Adrenal gland (tissue), 12 donors: ENCODE data around the gene IGSF3. TPM values are rescaled to one million over a fixed set of nuclear protein-coding genes. Genes with fewer than 3 reads are reported as not detected.
"Not testable (repeated sequence)": the region's sequence is repeated elsewhere in the genome, so short reads cannot be mapped to it uniquely, and the experiment has no call there.

Experiments used
- DNase-seq, 7 donors: peaks; one replicate each; pipeline ENCODE4 v3.0.0-alpha.2; 2019 to 2020
- H3K27ac ChIP-seq, 5 donors: fragments of 200-600 bp; sonication (generic) in 4 of 5; 1 replicate in 3 of 5; 2 replicates in 2 of 5; pipeline versions ENCODE4 v1.5.1 to v1.8.0; 2016 to 2020; ENCODE audit warnings: mild to moderate bottlenecking in 1 of 5
- H3K27me3 ChIP-seq: fragments of 200-600 bp; 2 replicates; pipeline ENCODE4 v1.8.0; 2021
- H3K36me3 ChIP-seq, 2 donors: fragments of 200-600 bp; replicated peaks in 1 of 2; 1 replicate in 1 of 2; 2 replicates in 1 of 2; pipeline versions ENCODE4 v1.5.1 to v1.8.0; 2018 to 2022
- H3K4me1 ChIP-seq, 2 donors: fragments of 200-600 bp; replicated peaks in 1 of 2; 1 replicate in 1 of 2; 2 replicates in 1 of 2; pipeline versions ENCODE4 v1.5.1 to v1.8.0; 2018 to 2021
- H3K4me3 ChIP-seq, 4 donors: fragments of 200-600 bp; sonication (generic) in 3 of 4; one replicate each; pipeline ENCODE4 v1.5.1; 2016 to 2018
- H3K9me3 ChIP-seq, 3 donors: fragments of 200-600 bp; sonication (generic) in 1 of 3; replicated peaks in 1 of 3; 1 replicate in 2 of 3; 2 replicates in 1 of 3; pipeline versions ENCODE4 v1.5.1 to v1.8.0; 2016 to 2021
- WGBS, 4 donors: extraction: QIAGEN DNeasy Blood & Tissue Kit in 2 of 4; methylation state at CpG; one replicate each; pipeline versions ENCODE4 v1.1.5 to v1.1.7; 2013 to 2017; 5-methylcytosine and 5-hydroxymethylcytosine counted together
- intact Hi-C, 2 donors: fragments of 100-400 bp; cut with DNase I; formaldehyde crosslinking; loops; one replicate each; pipeline versions ENCODE4 v1.14.1 to v1.15.0; 2022 to 2023
- polyA plus RNA-seq, 3 donors: library from polyadenylated mRNA; stranded (reverse); fragments of 200-250 nt in 2 of 3; fragments of 350-450 nt in 1 of 3; fragmentation: Illumina TruSeq in 1 of 3; extraction: RNeasy Lipid Tissue Mini Kit (QIAGEN cat#74804) in 1 of 3; gene quantifications; one replicate each; pipeline ENCODE4 v1.2.3, GENCODE V29; 2013 to 2014
- total RNA-seq, 9 donors: library from RNA; depleted of rRNA in 4 of 9; stranded (reverse); fragments of >200 nt in 4 of 9; fragments of 120-200 nt in 1 of 9; fragmentation: NEBNext Ultra II Directional in 1 of 9; extraction: Animal tissue kit (Norgen Biotek cat#: 25700) in 1 of 9; gene quantifications; one replicate each; pipeline versions ENCODE4 v1.1.0 to v1.2.4, GENCODE V29; 2013 to 2023
- TF ChIP-seq, protein P1 (sequence below), 6 experiments: fragments of 450-650 bp in 4 of 6; fragments of 200-600 bp in 2 of 6; sonication (generic) in 1 of 6; IDR thresholded peaks; 1 replicate in 5 of 6; 2 replicates in 1 of 6; pipeline versions ENCODE4 v1.5.1 to v1.8.0; 2016 to 2021; ENCODE audit warnings: antibody characterized with exemption in 6 of 6, mild to moderate bottlenecking in 2 of 6, moderate library complexity in 1 of 6
- donor health status: healthy with polysubstance abuse.
- donor health status: Bipolar disorder and iron deficiency.
- donor health status: DM: yes; HTN: yes; CAD: no.
- donor health status: DM: no; HTN: no; CAD: no.
- donor health status: DM: no; HTN: no; CAD: no.
- donor health status: DM: yes; HTN: yes; CAD: no.

Gene IGSF3
- total and polyA plus RNA-seq, 12 donors = 0.67 to 12.1 (median 2.2) TPM

DNA sequence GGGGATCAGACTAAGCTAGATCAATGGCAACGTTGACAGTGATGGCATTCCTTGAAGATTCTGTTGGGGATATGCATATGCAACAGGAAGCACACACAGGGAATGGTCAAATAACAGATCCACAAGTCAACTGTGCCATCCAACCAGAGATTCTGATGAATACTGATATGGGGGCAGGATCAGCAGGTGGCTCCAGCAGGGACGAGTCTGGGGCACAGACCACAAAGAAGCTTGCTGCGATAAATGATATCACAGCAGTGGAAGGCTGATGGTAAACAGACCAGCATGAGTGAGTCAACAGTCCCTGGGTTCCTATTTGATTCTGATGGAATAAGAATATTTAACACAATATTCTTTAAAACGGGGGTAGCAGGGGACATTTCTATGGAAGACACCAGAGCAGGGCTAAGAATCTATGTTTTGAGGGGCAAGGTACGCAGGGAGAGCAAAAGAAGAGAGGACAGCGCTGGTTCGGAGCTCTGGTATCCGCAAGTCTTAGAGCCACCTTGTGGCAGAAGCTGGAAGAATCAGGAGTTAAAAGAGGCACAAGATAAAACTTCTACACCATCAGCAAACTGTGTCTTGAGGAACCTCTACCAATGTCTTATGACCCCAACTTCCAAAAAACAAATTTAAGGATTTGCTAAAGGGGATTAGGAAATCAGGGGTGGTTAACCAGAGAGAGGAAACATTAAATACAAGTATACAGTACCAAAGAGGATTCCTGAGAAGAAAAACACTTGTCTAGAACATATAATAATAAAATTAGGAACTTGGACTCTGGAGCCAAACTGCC is 71.4 kb downstream of the IGSF3 start:
- WGBS, 4 donors = 7 to 22% (median 11%) methylated on average over 8 of the region's 8 CpGs
- not testable (repeated sequence) for H3K4me1 ChIP-seq, H3K36me3 ChIP-seq, H3K9me3 ChIP-seq, H3K27me3 ChIP-seq, H3K27ac ChIP-seq
- peak; percentile 35 to 73 (median 53) for DNase-seq
- TF ChIP-seq, protein P1, sequence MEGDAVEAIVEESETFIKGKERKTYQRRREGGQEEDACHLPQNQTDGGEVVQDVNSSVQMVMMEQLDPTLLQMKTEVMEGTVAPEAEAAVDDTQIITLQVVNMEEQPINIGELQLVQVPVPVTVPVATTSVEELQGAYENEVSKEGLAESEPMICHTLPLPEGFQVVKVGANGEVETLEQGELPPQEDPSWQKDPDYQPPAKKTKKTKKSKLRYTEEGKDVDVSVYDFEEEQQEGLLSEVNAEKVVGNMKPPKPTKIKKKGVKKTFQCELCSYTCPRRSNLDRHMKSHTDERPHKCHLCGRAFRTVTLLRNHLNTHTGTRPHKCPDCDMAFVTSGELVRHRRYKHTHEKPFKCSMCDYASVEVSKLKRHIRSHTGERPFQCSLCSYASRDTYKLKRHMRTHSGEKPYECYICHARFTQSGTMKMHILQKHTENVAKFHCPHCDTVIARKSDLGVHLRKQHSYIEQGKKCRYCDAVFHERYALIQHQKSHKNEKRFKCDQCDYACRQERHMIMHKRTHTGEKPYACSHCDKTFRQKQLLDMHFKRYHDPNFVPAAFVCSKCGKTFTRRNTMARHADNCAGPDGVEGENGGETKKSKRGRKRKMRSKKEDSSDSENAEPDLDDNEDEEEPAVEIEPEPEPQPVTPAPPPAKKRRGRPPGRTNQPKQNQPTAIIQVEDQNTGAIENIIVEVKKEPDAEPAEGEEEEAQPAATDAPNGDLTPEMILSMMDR (IDR thresholded peaks at IDR 0.05) = peak; percentile 30 to 60 (median 56)
- intact Hi-C loops = loop anchor here in 1 of 2 donors (2.0 kb wide), 1 partner anchor 21 kb away; no protein-coding TSS in a partner anchor
- peak overlapping the region in 1 of 4 donors; percentile 25 for H3K4me3 ChIP-seq

DNA sequence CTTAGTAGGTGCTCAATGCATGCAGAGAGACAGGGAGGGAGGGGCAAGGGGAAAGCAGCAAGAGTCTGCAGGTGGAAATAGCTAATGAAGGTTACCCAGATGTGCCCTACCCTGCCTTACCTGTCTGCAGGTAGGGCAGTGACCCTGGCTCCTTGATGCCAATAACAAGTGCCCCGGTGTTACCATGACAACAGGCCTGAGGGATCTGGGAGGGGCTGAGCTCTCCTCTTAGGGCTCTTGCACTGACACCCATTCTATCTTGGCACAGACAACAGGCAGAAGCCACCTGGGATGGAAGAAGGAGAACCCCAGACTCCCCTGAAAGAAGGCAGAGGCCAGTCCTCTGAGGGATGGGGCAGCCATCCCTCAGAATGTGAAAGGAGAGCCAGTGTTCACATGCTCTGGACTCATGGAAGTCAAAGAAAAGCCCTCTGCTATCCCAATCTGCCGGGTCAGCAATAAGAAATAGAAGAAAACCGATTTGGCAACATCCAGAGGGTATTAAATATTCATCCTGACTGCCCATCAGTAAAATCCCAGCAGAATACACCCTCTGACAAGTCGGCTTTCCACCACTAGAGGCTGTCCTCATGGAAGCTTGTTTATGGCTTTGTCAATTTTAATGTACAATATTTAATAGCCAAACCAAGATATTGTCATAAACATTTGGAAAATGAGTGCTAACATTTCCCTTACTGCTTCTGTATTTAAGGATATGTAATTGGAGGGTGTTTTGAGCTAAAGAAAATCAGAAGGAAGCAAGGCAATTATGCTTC is 72.3 kb downstream of the IGSF3 start:
- H3K4me1 ChIP-seq, H3K27ac ChIP-seq, H3K9me3 ChIP-seq, H3K4me3 ChIP-seq, H3K36me3 ChIP-seq, intact Hi-C loops, H3K27me3 ChIP-seq, DNase-seq: not testable (repeated sequence)
- TF ChIP-seq, protein P1 (IDR thresholded peaks at IDR 0.05) = peak in 4 of 6 experiments; percentile 10 to 36 (median 28)
- 67 to 76% (median 70%) methylated on average over 3 to 4 of the region's 4 CpGs for WGBS, 4 donors

DNA sequence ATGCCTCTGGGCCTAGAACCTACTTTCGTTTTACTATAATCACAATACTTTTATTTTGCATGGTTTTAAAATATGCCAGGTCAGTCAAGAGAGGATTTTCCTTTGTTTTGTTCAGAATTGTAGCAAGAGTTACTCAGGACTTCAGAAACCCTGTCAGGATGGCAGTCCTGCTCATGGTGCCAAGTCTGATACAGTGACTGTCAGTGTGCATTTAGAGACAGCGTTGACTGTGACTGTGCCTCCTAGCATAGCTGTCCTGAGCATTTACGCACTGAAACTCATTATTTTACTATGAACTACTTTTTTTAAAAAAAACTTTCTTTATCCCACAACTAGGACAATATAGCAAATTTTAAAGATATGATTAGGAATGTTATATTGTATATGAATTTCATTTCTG is 73.6 kb downstream of the IGSF3 start:
- H3K4me1 ChIP-seq, H3K4me3 ChIP-seq, H3K27me3 ChIP-seq, H3K9me3 ChIP-seq, DNase-seq, intact Hi-C loops, H3K27ac ChIP-seq, H3K36me3 ChIP-seq: not testable (repeated sequence)
- WGBS, 4 donors = 90 to 97% (median 96%) methylated on average over 3 of the region's 3 CpGs

DNA sequence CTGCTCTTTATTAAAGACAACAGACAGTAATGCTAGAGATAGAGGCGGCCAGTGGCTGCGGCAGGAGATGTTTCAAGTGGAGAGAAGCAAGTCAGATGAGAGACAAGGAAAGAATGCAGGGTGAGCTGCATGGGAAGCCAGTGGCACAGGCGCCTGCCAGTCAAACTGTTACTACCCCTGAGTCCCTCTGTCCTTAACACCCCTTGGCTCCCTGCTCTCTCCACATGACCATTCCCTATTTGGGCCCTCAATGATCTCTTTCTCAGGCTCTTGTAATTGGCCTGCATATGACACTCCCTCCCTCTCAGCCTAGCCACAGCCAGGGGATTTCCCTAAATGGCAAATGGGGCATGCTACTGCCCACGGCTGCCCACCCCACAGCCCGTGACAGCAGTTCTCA is 74.1 kb downstream of the IGSF3 start:
- WGBS, 4 donors = 89 to 95% (median 93%) methylated on average over 3 to 5 of the region's 5 CpGs
- H3K4me3 ChIP-seq, H3K4me1 ChIP-seq, H3K36me3 ChIP-seq, intact Hi-C loops, H3K9me3 ChIP-seq, H3K27ac ChIP-seq, DNase-seq, H3K27me3 ChIP-seq: not testable (repeated sequence)

DNA sequence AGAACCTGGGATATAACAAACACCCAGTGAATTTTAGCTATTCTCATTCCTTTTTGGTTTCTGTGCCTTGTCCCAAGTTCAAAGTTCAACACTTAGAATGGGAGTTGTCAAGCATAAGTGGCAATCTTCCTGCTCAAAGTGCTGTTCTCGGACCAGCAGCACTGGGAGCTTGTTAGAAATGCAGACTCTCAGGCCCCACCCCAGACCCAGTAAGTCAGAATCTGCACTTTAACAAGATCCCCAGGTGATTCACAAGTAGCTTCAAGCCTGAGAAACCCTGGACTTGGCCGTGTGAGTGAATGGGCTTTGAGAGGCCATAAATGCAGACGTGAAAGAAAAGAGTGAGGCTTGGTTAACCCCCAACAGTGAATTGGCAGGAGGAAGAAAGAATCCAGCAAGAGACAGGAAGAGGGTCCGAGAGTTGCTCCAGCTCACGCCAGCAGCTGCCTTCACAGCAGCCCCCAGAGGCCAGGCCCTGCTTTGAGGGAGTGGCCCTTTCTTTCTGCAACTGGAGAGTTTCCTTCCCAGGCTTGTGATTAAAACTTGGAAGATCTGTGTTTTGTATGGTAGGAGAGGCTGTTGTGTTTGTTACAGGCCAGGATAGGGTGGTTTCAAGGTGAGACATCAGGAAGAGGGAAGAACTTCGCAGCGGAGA is 75.5 kb downstream of the IGSF3 start:
- intact Hi-C loops = not testable (repeated sequence)

DNA sequence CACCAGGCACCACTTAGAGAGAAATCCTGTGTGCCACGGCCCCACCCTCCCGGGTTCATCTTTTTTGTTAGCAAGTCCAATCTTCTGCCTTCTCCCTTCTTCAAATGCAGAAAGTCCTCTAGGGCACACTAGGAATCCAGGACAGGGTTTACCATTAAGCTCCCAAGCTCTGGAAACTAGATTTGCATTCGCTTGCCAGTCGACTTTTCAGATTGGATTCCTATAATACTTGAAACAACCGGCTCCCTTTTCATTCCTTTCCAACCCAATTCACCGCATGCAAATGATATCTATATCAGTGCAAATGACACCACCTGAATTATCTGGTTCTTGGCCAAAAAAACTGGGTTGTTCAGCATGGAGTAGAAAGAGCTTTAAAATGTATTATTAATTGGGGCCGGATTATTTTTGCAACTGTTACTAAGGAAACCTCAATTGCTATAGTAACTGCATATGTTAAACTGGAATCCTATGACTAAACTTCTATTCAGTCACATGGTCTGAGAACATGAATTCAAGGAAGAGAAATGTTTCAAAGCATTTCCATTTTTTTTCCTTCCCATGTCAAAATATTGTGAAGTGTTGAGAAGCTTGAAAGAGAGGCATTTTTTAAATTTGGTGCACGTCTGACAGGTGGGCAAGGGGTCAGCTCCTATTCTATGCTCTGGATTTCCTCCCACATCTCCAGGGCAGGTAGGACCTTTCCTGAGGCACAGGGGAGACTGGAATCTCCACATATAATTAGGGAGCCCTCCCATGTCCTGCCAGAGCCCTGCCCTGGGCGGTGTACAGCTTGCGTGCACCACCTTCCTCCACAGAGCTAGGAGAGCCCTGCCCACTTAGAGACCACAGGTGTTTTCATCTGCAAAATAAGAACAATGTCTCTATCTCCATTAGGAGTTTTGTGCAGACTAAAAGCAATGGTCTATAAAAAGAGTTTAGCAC is 76.3 kb downstream of the IGSF3 start:
- H3K9me3 ChIP-seq, H3K36me3 ChIP-seq, H3K27ac ChIP-seq, DNase-seq, H3K4me3 ChIP-seq, H3K4me1 ChIP-seq, intact Hi-C loops, H3K27me3 ChIP-seq: not testable (repeated sequence)
- WGBS, 4 donors = 76 to 89% (median 84%) methylated on average over 2 to 5 of the region's 10 CpGs

More for the DNA sequence above, 75.5 kb downstream of the IGSF3 start:
- not testable (repeated sequence) for H3K9me3 ChIP-seq, H3K27ac ChIP-seq, H3K27me3 ChIP-seq, H3K36me3 ChIP-seq, H3K4me3 ChIP-seq, DNase-seq, H3K4me1 ChIP-seq
- WGBS, 4 donors = 88 to 100% (median 94%) methylated on average over 3 to 7 of the region's 7 CpGs

DNA sequence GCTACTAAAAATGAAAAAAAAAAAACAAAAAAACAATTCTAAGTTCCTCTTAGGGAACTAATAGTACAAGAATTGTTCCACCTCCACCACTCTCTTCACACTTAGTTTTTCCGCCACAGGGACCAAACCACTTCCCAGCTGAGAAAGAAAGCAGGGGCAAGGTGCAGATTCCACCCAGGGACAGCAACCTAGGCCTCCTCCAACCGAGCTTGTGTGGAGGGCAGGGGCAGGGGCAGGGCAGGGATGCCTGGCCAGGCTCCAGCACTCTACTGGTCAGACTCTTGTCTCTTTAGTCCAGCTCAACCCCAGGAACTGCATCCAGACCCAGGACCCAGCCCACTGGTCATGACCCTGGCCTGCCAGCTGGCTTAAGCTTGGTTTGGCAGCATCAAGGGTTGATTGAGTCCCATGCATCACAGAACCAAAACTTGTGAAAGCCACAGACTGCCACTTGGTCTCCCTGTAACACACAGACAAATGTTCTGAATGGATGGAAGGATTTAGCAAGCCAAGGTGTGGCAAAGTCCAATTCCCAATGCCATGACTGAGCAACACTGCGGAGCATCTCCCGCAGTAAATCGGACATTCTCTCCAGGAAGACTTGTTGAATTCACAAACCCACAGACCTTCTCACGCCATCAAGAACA is 77.1 kb downstream of the IGSF3 start:
- intact Hi-C loops, H3K9me3 ChIP-seq, H3K4me1 ChIP-seq, H3K27me3 ChIP-seq, H3K4me3 ChIP-seq, H3K27ac ChIP-seq, DNase-seq, H3K36me3 ChIP-seq: not testable (repeated sequence)
- 88 to 96% (median 91%) methylated on average over 2 to 6 of the region's 6 CpGs for WGBS, 4 donors
